ENCODE results near the gene CUX1.

Gene CUX1

GRCh38 chr7:101875283-101875846, 57.9 kb downstream of the CUX1 start:
- no peak overlapping the region for H3K4me3 ChIP-seq (ENCODE audit: low read depth, low read length)
- DNase-seq (ENCODE audit: low read depth) = no peak
- no peak for TF ChIP-seq CTCF (IDR thresholded peaks at IDR 0.05; ENCODE audit: control insufficient read depth, extremely low read depth, insufficient read depth)

- no peak for DNase-seq (ENCODE audit: low read depth)
- no peak for TF ChIP-seq CTCF (IDR thresholded peaks at IDR 0.05; ENCODE audit: control insufficient read depth, extremely low read depth, insufficient read depth)
- no peak overlapping the region for H3K4me3 ChIP-seq (ENCODE audit: low read depth, low read length)
Measured at GRCh38 chr7:101877882-101878591, 60.6 kb downstream of the CUX1 start.

- TF ChIP-seq CTCF (IDR thresholded peaks at IDR 0.05; ENCODE audit: control insufficient read depth, extremely low read depth, insufficient read depth) = no peak
- DNase-seq (ENCODE audit: low read depth) = no peak
Measured at GRCh38 chr7:101878938-101879337, 61.5 kb downstream of the CUX1 start.

GRCh38 chr7:101879565-101879964, 62.1 kb downstream of the CUX1 start:
- no peak for DNase-seq (ENCODE audit: low read depth)
- no peak overlapping the region for H3K4me3 ChIP-seq (ENCODE audit: low read depth, low read length)
- TF ChIP-seq CTCF (IDR thresholded peaks at IDR 0.05; ENCODE audit: control insufficient read depth, extremely low read depth, insufficient read depth) = no peak

More at GRCh38 chr7:101878938-101879337, 61.5 kb downstream of the CUX1 start:
- no peak overlapping the region for H3K4me3 ChIP-seq (ENCODE audit: low read depth, low read length)

GRCh38 chr7:101880282-101881054, 63.0 kb downstream of the CUX1 start:
- DNase-seq (ENCODE audit: low read depth) = no peak
- TF ChIP-seq CTCF (IDR thresholded peaks at IDR 0.05; ENCODE audit: control insufficient read depth, extremely low read depth, insufficient read depth) = no peak
- no peak overlapping the region for H3K4me3 ChIP-seq (ENCODE audit: low read depth, low read length)

- H3K4me3 ChIP-seq (ENCODE audit: low read depth, low read length) = no peak overlapping the region; the same call in 1 of the 2 replicates
- DNase-seq (ENCODE audit: low read depth) = peak; percentile 36
- no peak for TF ChIP-seq CTCF (IDR thresholded peaks at IDR 0.05; ENCODE audit: control insufficient read depth, extremely low read depth, insufficient read depth)
Measured at GRCh38 chr7:101882005-101882421, 64.6 kb downstream of the CUX1 start.
